Endothelial cell of umbilical vein (primary cell): ENCODE results near the gene SLC7A6. TPM values are rescaled to one million over a fixed set of nuclear protein-coding genes. Genes with fewer than 3 reads are reported as not detected.

Experiments used
- BruUV-seq: library from RNA; stranded (reverse); fragments of 400-500 nt; replicated peaks from 2 replicates; lab custom pipeline; 2021; lab: Mats Ljungman, UMichigan
- CTCF ChIA-PET: fragments of 300-600, 350-600 bp; sonication (Branson Sonifier 250); formaldehyde crosslinking; loops from one replicate; lab custom pipeline; 2021; ENCODE audit warnings: antibody characterized with exemption, inconsistent platforms; lab: Charles Lee
- POLR2A ChIA-PET: fragments of 300-600, 350-600 bp; sonication (Branson Sonifier 250); formaldehyde crosslinking; loops from one replicate; lab custom pipeline; 2021; ENCODE audit warnings: antibody characterized with exemption, inconsistent platforms; lab: Charles Lee
- DNase-seq: peaks from one replicate; pipeline ENCODE4 v3.0.0-alpha.2; 2011; ENCODE audit warnings: low read depth, low spot score
- FAIRE-seq: peaks from 2 replicates; lab custom pipeline; 2011; peaks lifted over from hg19 to GRCh38; lab: Jason Lieb, UNC
- H2AFZ ChIP-seq: 2 replicates; pipeline ENCODE4 v1.6.0; 2012; ENCODE audit warnings: low read depth, low read length, control low read depth, inconsistent platforms
- H3K27ac ChIP-seq: 2 replicates; pipeline ENCODE4 v1.5.1; 2011; ENCODE audit warnings: low read depth, mild to moderate bottlenecking, control low read depth, low read length, moderate library complexity; ENCODE audit not compliant: insufficient read depth
- H3K27me3 ChIP-seq, 2 experiments: 2 replicates each; pipeline versions ENCODE4 v1.6.0 to v1.6.1; 2011; ENCODE audit warnings: low read length in 2 of 2, mixed read lengths in 1 of 2; ENCODE audit not compliant: control insufficient read depth in 2 of 2, insufficient read depth in 2 of 2
- H3K36me3 ChIP-seq, 2 experiments: 2 replicates in 1 of 2; 3 replicates in 1 of 2; pipeline ENCODE4 v1.5.1; 2011; ENCODE audit warnings: low read length in 2 of 2, mild to moderate bottlenecking in 1 of 2, moderate library complexity in 1 of 2; ENCODE audit not compliant: control insufficient read depth in 2 of 2, insufficient read depth in 2 of 2; ENCODE audit errors: extremely low read depth in 1 of 2
- H3K4me1 ChIP-seq: 3 replicates; pipeline ENCODE4 v1.5.1; 2011; ENCODE audit warnings: mild to moderate bottlenecking, low read length; ENCODE audit not compliant: control insufficient read depth, insufficient read depth; ENCODE audit errors: extremely low read depth
- H3K4me2 ChIP-seq: 2 replicates; pipeline ENCODE4 v1.6.1; 2011; ENCODE audit warnings: low read length, control low read depth, mixed read lengths; ENCODE audit not compliant: insufficient read depth
- H3K4me3 ChIP-seq, 3 experiments: fragments of 200-600 bp in 1 of 3; sonication (generic), shearing (Covaris generic) in 1 of 3; replicated peaks in 1 of 3; 2 replicates each; pipeline ENCODE4 v1.5.1; 2011 to 2016; ENCODE audit warnings: control low read depth in 3 of 3, low read length in 3 of 3, mild to moderate bottlenecking in 2 of 3, inconsistent platforms in 1 of 3, low read depth in 1 of 3, moderate library complexity in 1 of 3; ENCODE audit not compliant: insufficient read depth in 1 of 3
- H3K79me2 ChIP-seq: 2 replicates; pipeline ENCODE4 v1.6.0; 2012; ENCODE audit warnings: low read length, inconsistent platforms; ENCODE audit not compliant: control insufficient read depth, insufficient read depth
- H3K9ac ChIP-seq: replicated peaks from 2 replicates; pipeline ENCODE3; 2011; ENCODE audit warnings: low read length, control low read depth; ENCODE audit not compliant: insufficient read depth; ENCODE audit errors: extremely low read depth
- H3K9me1 ChIP-seq: replicated peaks from 3 replicates; pipeline ENCODE4 v1.6.0; 2011; ENCODE audit warnings: mild to moderate bottlenecking, low read length; ENCODE audit not compliant: control insufficient read depth, insufficient read depth; ENCODE audit errors: extremely low read depth
- H3K9me3 ChIP-seq: replicated peaks from 2 replicates; pipeline ENCODE4 v1.5.1; 2012; ENCODE audit warnings: low read length, inconsistent platforms; ENCODE audit not compliant: control insufficient read depth, insufficient read depth
- H4K20me1 ChIP-seq: replicated peaks from 2 replicates; pipeline ENCODE3; 2011; ENCODE audit warnings: mild to moderate bottlenecking, low read length; ENCODE audit not compliant: control insufficient read depth, insufficient read depth; ENCODE audit errors: extremely low read depth
- EZH2 ChIP-seq: IDR thresholded peaks from 2 replicates; pipeline ENCODE4 v1.6.1; 2012; ENCODE audit warnings: borderline replicate concordance, low read depth, mild to moderate bottlenecking, moderate library complexity, low read length, inconsistent platforms; ENCODE audit not compliant: severe bottlenecking
- FOS ChIP-seq: IDR thresholded peaks from 2 replicates; pipeline ENCODE4 v1.6.1; 2011; ENCODE audit warnings: mild to moderate bottlenecking, low read length, moderate library complexity, borderline replicate concordance; ENCODE audit not compliant: insufficient read depth
- GATA2 ChIP-seq: IDR thresholded peaks from 2 replicates; pipeline ENCODE4 v1.7.0; 2011; ENCODE audit warnings: low read depth, mild to moderate bottlenecking, moderate library complexity, mixed read lengths, low read length; ENCODE audit not compliant: insufficient read length, insufficient read depth
- JUN ChIP-seq: IDR thresholded peaks from 2 replicates; pipeline ENCODE4 v1.6.1; 2011; ENCODE audit warnings: borderline replicate concordance, low read depth; ENCODE audit not compliant: insufficient read length, insufficient read depth
- MYC ChIP-seq: IDR thresholded peaks from one replicate; pipeline ENCODE4 v1.6.1; 2011; ENCODE audit warnings: mild to moderate bottlenecking, low read depth, low read length
- POLR2A ChIP-seq: IDR thresholded peaks from 2 replicates; pipeline ENCODE4 v1.6.1; 2012; ENCODE audit warnings: low read depth, mild to moderate bottlenecking, control low read depth, low read length
- POLR2AphosphoS5 ChIP-seq: IDR thresholded peaks from 2 replicates; pipeline ENCODE4 v1.6.1; 2012; ENCODE audit warnings: low read depth, mild to moderate bottlenecking, control low read depth, low read length, moderate library complexity; ENCODE audit not compliant: insufficient read depth
- dilution Hi-C: fragments of 300-500 bp; cut with MboI; formaldehyde crosslinking; loops from one replicate; pipeline ENCODE4 v1.15.0; 2019; ENCODE audit warnings: low sequenced_read_pairs; ENCODE audit not compliant: extremely low pct_ligation_motif_present
- intact Hi-C: fragments of 100-400 bp; cut with micrococcal nuclease; formaldehyde crosslinking; loops from one replicate; pipeline ENCODE4 v1.10.0; 2022
- polyA plus RNA-seq, 4 experiments: library from polyadenylated mRNA; depleted of rRNA in 3 of 4; stranded (reverse) in 3 of 4; unstranded in 1 of 4; fragments of >200 nt; gene quantifications; 2 replicates each; pipeline versions ENCODE4 v1.2.1 to v1.2.3, GENCODE V29; 2011 to 2012; ENCODE audit warnings: missing spikeins in 1 of 4
- total RNA-seq: library from RNA; stranded (reverse); gene quantifications from 2 replicates; pipeline ENCODE4 v1.2.3, GENCODE V29; 2021
- TF ChIP-seq, protein P1 (sequence below): IDR thresholded peaks from 2 replicates; pipeline ENCODE4 v1.6.1; 2011; ENCODE audit not compliant: insufficient read depth, insufficient read length
- TF ChIP-seq, protein P2 (sequence below), 2 donors: IDR thresholded peaks; 1 replicate in 1 of 2; 2 replicates in 1 of 2; pipeline ENCODE4 v1.5.1; 2011; ENCODE audit warnings: low read length in 2 of 2, mild to moderate bottlenecking in 2 of 2, moderate library complexity in 2 of 2, control low read depth in 1 of 2, inconsistent platforms in 1 of 2, low read depth in 1 of 2; ENCODE audit not compliant: insufficient read depth in 1 of 2; ENCODE audit errors: extremely low read depth in 1 of 2

SLC7A6 gene
- total and polyA plus RNA-seq, 2 donors (not counting 3 experiments of a cell fraction or from before 2014, with no cell fraction given) = 68.0 to 86.5 TPM

DNA sequence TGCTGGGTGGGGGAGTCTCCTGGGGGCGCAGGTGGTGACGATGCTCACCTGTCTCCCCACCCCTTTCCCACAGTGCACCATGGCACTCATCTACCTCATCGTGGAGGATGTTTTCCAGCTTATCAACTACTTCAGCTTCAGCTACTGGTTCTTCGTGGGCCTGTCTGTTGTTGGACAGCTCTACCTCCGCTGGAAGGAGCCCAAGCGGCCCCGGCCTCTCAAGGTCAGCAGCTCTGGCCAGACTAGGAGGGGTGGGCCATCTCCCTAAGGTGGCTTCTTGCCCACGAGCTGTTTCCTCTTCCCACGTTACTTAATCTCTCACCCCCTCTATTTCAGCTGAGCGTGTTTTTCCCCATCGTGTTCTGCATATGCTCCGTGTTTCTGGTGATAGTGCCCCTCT is 32.0 kb downstream of the SLC7A6 start:
- Histone ChIP-seq H3K79me2 (peaks cover 11% of the 10 kb centered on the region), H3K9ac (no peak overlapping the region), H3K4me1 (no peaks in the 10 kb centered on the region), H3K9me1 (no peaks in the 10 kb centered on the region), H3K4me3 (no peak overlapping the region), H4K20me1 (no peaks in the 10 kb centered on the region), H2AFZ (no peak overlapping the region), H3K27ac (no peak overlapping the region), H3K9me3 (no peaks in the 10 kb centered on the region), H3K4me2 (no peak overlapping the region), H3K36me3 (peaks cover 39 to 47% of the 10 kb centered on the region in 2 experiments), H3K27me3 (no peaks in the 10 kb centered on the region)
- no TSS peak for BruUV-seq
- DNase-seq = no peak
- dilution Hi-C loops (no loop called here), intact Hi-C loops (no loop called here)
- TF ChIP-seq JUN (no peak), FOS (no peak), EZH2 (no peak), GATA2 (no peak), POLR2AphosphoS5 (no peak), POLR2A (no peak), MYC (no peak)
- TF ChIP-seq, protein P1, sequence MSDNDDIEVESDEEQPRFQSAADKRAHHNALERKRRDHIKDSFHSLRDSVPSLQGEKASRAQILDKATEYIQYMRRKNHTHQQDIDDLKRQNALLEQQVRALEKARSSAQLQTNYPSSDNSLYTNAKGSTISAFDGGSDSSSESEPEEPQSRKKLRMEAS = no peak
- TF ChIP-seq, protein P2, sequence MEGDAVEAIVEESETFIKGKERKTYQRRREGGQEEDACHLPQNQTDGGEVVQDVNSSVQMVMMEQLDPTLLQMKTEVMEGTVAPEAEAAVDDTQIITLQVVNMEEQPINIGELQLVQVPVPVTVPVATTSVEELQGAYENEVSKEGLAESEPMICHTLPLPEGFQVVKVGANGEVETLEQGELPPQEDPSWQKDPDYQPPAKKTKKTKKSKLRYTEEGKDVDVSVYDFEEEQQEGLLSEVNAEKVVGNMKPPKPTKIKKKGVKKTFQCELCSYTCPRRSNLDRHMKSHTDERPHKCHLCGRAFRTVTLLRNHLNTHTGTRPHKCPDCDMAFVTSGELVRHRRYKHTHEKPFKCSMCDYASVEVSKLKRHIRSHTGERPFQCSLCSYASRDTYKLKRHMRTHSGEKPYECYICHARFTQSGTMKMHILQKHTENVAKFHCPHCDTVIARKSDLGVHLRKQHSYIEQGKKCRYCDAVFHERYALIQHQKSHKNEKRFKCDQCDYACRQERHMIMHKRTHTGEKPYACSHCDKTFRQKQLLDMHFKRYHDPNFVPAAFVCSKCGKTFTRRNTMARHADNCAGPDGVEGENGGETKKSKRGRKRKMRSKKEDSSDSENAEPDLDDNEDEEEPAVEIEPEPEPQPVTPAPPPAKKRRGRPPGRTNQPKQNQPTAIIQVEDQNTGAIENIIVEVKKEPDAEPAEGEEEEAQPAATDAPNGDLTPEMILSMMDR (IDR thresholded peaks at IDR 0.05; ENCODE audit: extremely low read depth in 1 of 2, insufficient read depth in 1 of 2, low read depth in 1 of 2, low read length in 2 of 2) = no peak
- no peak for FAIRE-seq
- POLR2A ChIA-PET = interaction anchor here (0.9 kb wide), 1 partner anchor 15 kb away, joined by 3 read pairs; the partner anchor contains the start of genes PRMT7 and SLC7A6OS
- CTCF ChIA-PET = interaction anchor here (1.4 to 10.9 kb wide), 2 partner anchors 28 to 34 kb away, joined by 7 to 120 read pairs; partner anchors contain the start of gene SLC7A6
